Ovary (tissue), 9 donors: ENCODE results near the gene ACER3. TPM values are rescaled to one million over a fixed set of nuclear protein-coding genes. Genes with fewer than 3 reads are reported as not detected.

Source experiments
- DNase-seq, 5 donors: peaks; one replicate each; pipeline ENCODE4 v3.0.0-alpha.2; 2019 to 2020
- H3K27ac ChIP-seq, 2 donors: fragments of 200-600 bp; one replicate each; pipeline versions ENCODE4 v1.5.1 to v1.8.0; 2019 to 2022
- H3K27me3 ChIP-seq: fragments of 200-600 bp; one replicate; pipeline ENCODE4 v1.8.0; 2022
- H3K36me3 ChIP-seq: fragments of 200-600 bp; sonication (generic); one replicate; pipeline ENCODE4 v1.5.1; 2019
- H3K4me1 ChIP-seq: one replicate; pipeline ENCODE4 v1.8.1; 2013; ENCODE audit warnings: mild to moderate bottlenecking, moderate library complexity; ENCODE audit not compliant: insufficient read depth
- H3K4me3 ChIP-seq: fragments of 200-600 bp; sonication (generic); one replicate; pipeline ENCODE4 v1.5.1; 2017
- H3K9me3 ChIP-seq, 2 donors: fragments of 200-600 bp in 1 of 2; sonication (generic) in 1 of 2; one replicate each; pipeline versions ENCODE4 v1.5.1 to v1.8.1; 2013 to 2019; ENCODE audit warnings: mild to moderate bottlenecking in 1 of 2, moderate library complexity in 1 of 2
- CTCF ChIP-seq, 3 donors: fragments of 450-650 bp in 2 of 3; fragments of 200-600 bp in 1 of 3; IDR thresholded peaks; one replicate each; pipeline versions ENCODE4 v1.5.1 to v1.8.0; 2016 to 2022; ENCODE audit warnings: antibody characterized with exemption in 3 of 3, mild to moderate bottlenecking in 1 of 3
- EP300 ChIP-seq: sonication (generic); formaldehyde crosslinking; IDR thresholded peaks from one replicate; pipeline ENCODE4 v1.6.1; 2017; ENCODE audit warnings: antibody characterized with exemption
- POLR2A ChIP-seq: fragments of 450-650 bp; IDR thresholded peaks from one replicate; pipeline ENCODE4 v1.6.1; 2017; ENCODE audit warnings: antibody characterized with exemption, mild to moderate bottlenecking, moderate library complexity
- WGBS, 3 donors: extraction: QIAGEN DNeasy Blood & Tissue Kit in 1 of 3; methylation state at CpG; one replicate each; pipeline versions ENCODE4 v1.1.5 to v1.1.7; 2013 to 2017; 5-methylcytosine and 5-hydroxymethylcytosine counted together
- intact Hi-C, 4 donors: fragments of 100-400 bp; cut with DNase I; formaldehyde crosslinking; loops; one replicate each; pipeline versions ENCODE4 v1.11.0 to v1.15.1; 2022 to 2023
- polyA plus RNA-seq, 2 donors: library from polyadenylated mRNA; stranded (reverse); fragments of 200-250 nt in 1 of 2; fragments of 350-450 nt in 1 of 2; fragmentation: Illumina TruSeq in 1 of 2; extraction: RNeasy Lipid Tissue Mini Kit (QIAGEN cat#74804) in 1 of 2; gene quantifications; one replicate each; pipeline ENCODE4 v1.2.3, GENCODE V29; 2013 to 2014
- total RNA-seq, 7 donors: library from RNA; depleted of rRNA in 2 of 7; stranded (reverse); fragments of >200 nt in 2 of 7; fragmentation: NEBNext Ultra II Directional in 3 of 7; extraction: Animal tissue kit (Norgen Biotek cat#: 25700) in 3 of 7; gene quantifications; one replicate each; pipeline versions ENCODE4 v1.1.0 to v1.2.4, GENCODE V29; 2016 to 2023
- donor health status: DM: no; HTN: no; CAD: no; lungs with moderate emphysema.
- donor health status: DM: no; HTN: no; CAD: no.
- donor health status: Bipolar disorder and iron deficiency.
- donor health status: DM: yes; HTN: yes; CAD: no.
- donor health status: DM: no; HTN: no; CAD: no.
- donor health status: DM: yes; HTN: yes; CAD: no.

ACER3 gene
- total and polyA plus RNA-seq, 9 donors, result 2.4 to 20.7 (median 8.4) TPM

GRCh38 chr11:77030834-77031414, 170.2 kb downstream of the ACER3 start:
- Histone ChIP-seq H3K9me3 (no peaks in the 10 kb centered on the region), H3K27me3 (no peaks in the 10 kb centered on the region), H3K36me3 (no peaks in the 10 kb centered on the region), H3K4me1 (no peaks in the 10 kb centered on the region), H3K27ac (no peak overlapping the region), H3K4me3 (no peak overlapping the region)
- WGBS, 3 donors, result 67 to 74% (median 73%) methylated on average over 12 of the region's 12 CpGs
- no peak for TF ChIP-seq CTCF (IDR thresholded peaks at IDR 0.05)
- no peak for TF ChIP-seq POLR2A
- TF ChIP-seq EP300, result no peak
- intact Hi-C loops, result no loop called here
- no peak for DNase-seq

GRCh38 chr11:77031599-77031998, 170.9 kb downstream of the ACER3 start:
- H3K27me3 ChIP-seq, result no peaks in the 10 kb centered on the region
- 68 to 73% (median 68%) methylated on average over 3 of the region's 3 CpGs for WGBS, 3 donors
- no peak overlapping the region for H3K4me3 ChIP-seq
- intact Hi-C loops, result no loop called here
- no peak overlapping the region for H3K27ac ChIP-seq
- DNase-seq, result no peak
- H3K36me3 ChIP-seq, result no peaks in the 10 kb centered on the region
- no peaks in the 10 kb centered on the region for H3K9me3 ChIP-seq
- TF ChIP-seq POLR2A (no peak), CTCF (IDR thresholded peaks at IDR 0.05) (no peak), EP300 (no peak)
- H3K4me1 ChIP-seq, result no peaks in the 10 kb centered on the region

GRCh38 chr11:77035039-77035438, 174.3 kb downstream of the ACER3 start:
- Histone ChIP-seq H3K36me3 (no peaks in the 10 kb centered on the region), H3K27ac (no peak overlapping the region), H3K4me3 (no peak overlapping the region), H3K9me3 (no peaks in the 10 kb centered on the region), H3K4me1 (peaks cover 2% of the 10 kb centered on the region), H3K27me3 (no peaks in the 10 kb centered on the region)
- intact Hi-C loops, result no loop called here
- WGBS, 3 donors, result 73 to 82% (median 74%) methylated on average over 2 of the region's 2 CpGs
- DNase-seq, result no peak
- TF ChIP-seq EP300 (no peak), CTCF (IDR thresholded peaks at IDR 0.05) (no peak), POLR2A (no peak)

- intact Hi-C loops, result no loop called here
- no peaks in the 10 kb centered on the region for H3K9me3 ChIP-seq
- no peak overlapping the region for H3K27ac ChIP-seq
- no peaks in the 10 kb centered on the region for H3K36me3 ChIP-seq
- no peak for TF ChIP-seq EP300
- no peak for TF ChIP-seq POLR2A
- no peak for TF ChIP-seq CTCF (IDR thresholded peaks at IDR 0.05)
- WGBS, 3 donors, result 42 to 44% (median 43%) methylated on average over 5 of the region's 5 CpGs
- H3K27me3 ChIP-seq, result no peaks in the 10 kb centered on the region
- no peak overlapping the region for H3K4me3 ChIP-seq
- no peak for DNase-seq
- peaks cover 3% of the 10 kb centered on the region for H3K4me1 ChIP-seq
These were observed 174.9 kb downstream of the ACER3 start for GRCh38 chr11:77035580-77035979.
